Measurements from ENCODE around the gene PHF12. TPM values are rescaled to one million over a fixed set of nuclear protein-coding genes. Genes with fewer than 3 reads are reported as not detected.

The PHF12 gene
- total RNA-seq, 1 donor from 2014 or later = 43.5 TPM

GRCh38 chr17:28949185-28950016 lies 1.9 kb downstream of the PHF12 start:
- no peak for DNase-seq (ENCODE audit: low read depth)
- TF ChIP-seq, protein P1, sequence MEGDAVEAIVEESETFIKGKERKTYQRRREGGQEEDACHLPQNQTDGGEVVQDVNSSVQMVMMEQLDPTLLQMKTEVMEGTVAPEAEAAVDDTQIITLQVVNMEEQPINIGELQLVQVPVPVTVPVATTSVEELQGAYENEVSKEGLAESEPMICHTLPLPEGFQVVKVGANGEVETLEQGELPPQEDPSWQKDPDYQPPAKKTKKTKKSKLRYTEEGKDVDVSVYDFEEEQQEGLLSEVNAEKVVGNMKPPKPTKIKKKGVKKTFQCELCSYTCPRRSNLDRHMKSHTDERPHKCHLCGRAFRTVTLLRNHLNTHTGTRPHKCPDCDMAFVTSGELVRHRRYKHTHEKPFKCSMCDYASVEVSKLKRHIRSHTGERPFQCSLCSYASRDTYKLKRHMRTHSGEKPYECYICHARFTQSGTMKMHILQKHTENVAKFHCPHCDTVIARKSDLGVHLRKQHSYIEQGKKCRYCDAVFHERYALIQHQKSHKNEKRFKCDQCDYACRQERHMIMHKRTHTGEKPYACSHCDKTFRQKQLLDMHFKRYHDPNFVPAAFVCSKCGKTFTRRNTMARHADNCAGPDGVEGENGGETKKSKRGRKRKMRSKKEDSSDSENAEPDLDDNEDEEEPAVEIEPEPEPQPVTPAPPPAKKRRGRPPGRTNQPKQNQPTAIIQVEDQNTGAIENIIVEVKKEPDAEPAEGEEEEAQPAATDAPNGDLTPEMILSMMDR (conservative IDR thresholded peaks at IDR 0.05; ENCODE audit: low read depth, low read length) = no peak

GRCh38 chr17:28948873-28949184 lies 2.5 kb downstream of the PHF12 start:
- peak overlapping the region; percentile 96 for H3K4me3 ChIP-seq (ENCODE audit: low read depth, low read length)

More at GRCh38 chr17:28949185-28950016, 1.9 kb downstream of the PHF12 start:
- H3K4me3 ChIP-seq (ENCODE audit: low read depth, low read length) = peak overlapping the region; percentile 96

DNA sequence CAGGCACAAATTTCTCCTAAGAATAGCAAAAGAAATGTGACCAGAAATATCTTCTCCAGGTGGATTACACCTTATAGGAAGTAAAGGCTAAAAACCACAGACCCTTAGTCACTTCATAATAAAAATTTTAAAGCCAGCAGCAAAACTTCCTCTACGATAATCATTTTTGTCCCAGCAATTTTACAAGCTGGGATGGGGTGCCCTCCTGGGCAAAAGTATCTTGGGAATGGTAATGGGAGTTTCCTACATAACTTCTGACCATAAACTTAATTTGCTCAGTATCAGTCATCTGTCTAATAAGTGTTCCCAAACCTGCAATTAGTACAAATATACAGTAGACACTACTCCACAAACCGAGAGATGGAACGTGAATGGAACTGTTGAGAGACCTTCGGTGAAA lies 3.0 kb downstream of the PHF12 start:
- TF ChIP-seq, protein P1 (conservative IDR thresholded peaks at IDR 0.05; ENCODE audit: low read depth, low read length) = no peak
- peak overlapping the region; percentile 96 for H3K4me3 ChIP-seq (ENCODE audit: low read depth, low read length)
- DNase-seq (ENCODE audit: low read depth) = no peak

More at GRCh38 chr17:28948873-28949184, 2.5 kb downstream of the PHF12 start:
- TF ChIP-seq, protein P1 (conservative IDR thresholded peaks at IDR 0.05; ENCODE audit: low read depth, low read length) = no peak
- DNase-seq (ENCODE audit: low read depth) = no peak

GRCh38 chr17:28947639-28948038 lies 3.7 kb downstream of the PHF12 start:
- peak overlapping the region; percentile 96 for H3K4me3 ChIP-seq (ENCODE audit: low read depth, low read length)
- TF ChIP-seq, protein P1 (conservative IDR thresholded peaks at IDR 0.05; ENCODE audit: low read depth, low read length) = no peak
- no peak for DNase-seq (ENCODE audit: low read depth)

GRCh38 chr17:28946239-28946638 lies 5.1 kb downstream of the PHF12 start:
- TF ChIP-seq, protein P1 (conservative IDR thresholded peaks at IDR 0.05; ENCODE audit: low read depth, low read length) = no peak
- no peak overlapping the region for H3K4me3 ChIP-seq (ENCODE audit: low read depth, low read length)
- DNase-seq (ENCODE audit: low read depth) = peak; percentile 54

GRCh38 chr17:28944862-28945741 lies 6.2 kb downstream of the PHF12 start:
- TF ChIP-seq, protein P1 (conservative IDR thresholded peaks at IDR 0.05; ENCODE audit: low read depth, low read length) = no peak
- no peak overlapping the region for H3K4me3 ChIP-seq (ENCODE audit: low read depth, low read length)
- DNase-seq (ENCODE audit: low read depth) = no peak
